GM12878 (cell line): ENCODE measurements around the gene SPSB2. TPM values are rescaled to one million over a fixed set of nuclear protein-coding genes. Genes with fewer than 3 reads are reported as not detected.

Experiments
- ATAC-seq: fragments of 200-7000 bp; cut with Tn5 transposase; 3 replicates; pipeline ENCODE4 v1.9.1; 2020; ENCODE audit warnings: mild to moderate bottlenecking, moderate library complexity
- BruUV-seq: library from RNA; stranded (reverse); fragments of 400-500 nt; replicated peaks from 2 replicates; lab custom pipeline; 2021; lab: Mats Ljungman, UMichigan
- CTCF ChIA-PET: fragments of 300-600 bp; sonication (Branson Sonifier 250); formaldehyde crosslinking; extraction: SDS; loops from one replicate; lab custom pipeline; 2021; ENCODE audit warnings: inconsistent platforms; lab: Yijun Ruan, JAX
- POLR2A ChIA-PET: fragments of 350-600 bp; formaldehyde crosslinking; extraction: SDS; loops from one replicate; lab custom pipeline; 2021; ENCODE audit warnings: inconsistent platforms; lab: Charles Lee
- RAD21 ChIA-PET: fragments of 300-600 bp; sonication (Branson Sonifier 250); formaldehyde crosslinking; loops from one replicate; lab custom pipeline; 2023; ENCODE audit warnings: antibody characterized with exemption; ENCODE audit not compliant: unreplicated experiment; lab: Charles Lee
- SMC1A ChIA-PET: fragments of 300-600 bp; sonication (Branson Sonifier 250); formaldehyde crosslinking; loops from one replicate; lab custom pipeline; 2023; ENCODE audit not compliant: unreplicated experiment, uncharacterized antibody; lab: Charles Lee
- DNase-seq: peaks from one replicate; pipeline ENCODE4 v3.0.0-alpha.2; 2011; ENCODE audit warnings: low read depth, low spot score
- FAIRE-seq: peaks from 3 replicates; lab custom pipeline; 2011; peaks lifted over from hg19 to GRCh38; lab: Jason Lieb, UNC
- H2AFZ ChIP-seq: 2 replicates; pipeline ENCODE4 v1.6.0; 2011; ENCODE audit warnings: low read depth, low read length, control low read depth; ENCODE audit not compliant: control insufficient read depth
- H3K27ac ChIP-seq: 2 replicates; pipeline ENCODE4 v1.5.1; 2011; ENCODE audit warnings: control low read depth; ENCODE audit not compliant: control insufficient read depth, insufficient read depth
- H3K27me3 ChIP-seq, 2 experiments: replicated peaks in 1 of 2; 2 replicates each; pipeline versions ENCODE4 v1.6.0 to v1.6.1; 2011; ENCODE audit warnings: low read length in 1 of 2; ENCODE audit not compliant: control insufficient read depth in 2 of 2, insufficient read depth in 2 of 2
- H3K36me3 ChIP-seq, 2 experiments: 2 replicates each; pipeline ENCODE4 v1.5.1; 2011; ENCODE audit warnings: low read length in 1 of 2; ENCODE audit not compliant: control insufficient read depth in 2 of 2, insufficient read depth in 2 of 2
- H3K4me1 ChIP-seq: 2 replicates; pipeline ENCODE4 v1.6.1; 2011; ENCODE audit warnings: mild to moderate bottlenecking, low read length, moderate library complexity, mixed read lengths; ENCODE audit not compliant: control insufficient read depth, insufficient read depth
- H3K4me2 ChIP-seq: 2 replicates; pipeline ENCODE4 v1.6.0; 2011; ENCODE audit warnings: control low read depth; ENCODE audit not compliant: control insufficient read depth, insufficient read depth
- H3K4me3 ChIP-seq: fragments of 200-600 bp; sonication (generic); 2 replicates; pipeline ENCODE4 v1.5.1; 2016
- H3K79me2 ChIP-seq: 2 replicates; pipeline ENCODE4 v1.6.0; 2011; ENCODE audit warnings: low read length; ENCODE audit not compliant: control insufficient read depth, insufficient read depth
- H3K9ac ChIP-seq: 2 replicates; pipeline ENCODE4 v1.8.0; 2011; ENCODE audit warnings: low read length, control low read depth, mixed read lengths; ENCODE audit not compliant: control insufficient read depth, insufficient read depth
- H3K9me3 ChIP-seq: replicated peaks from 3 replicates; pipeline ENCODE4 v1.5.1; 2011; ENCODE audit warnings: mild to moderate bottlenecking, low read length; ENCODE audit not compliant: control insufficient read depth, insufficient read depth
- H4K20me1 ChIP-seq: 2 replicates; pipeline ENCODE4 v1.6.0; 2011; ENCODE audit not compliant: control insufficient read depth, insufficient read depth
- CHD1 ChIP-seq: IDR thresholded peaks from 2 replicates; pipeline ENCODE4 v1.6.1; 2012; ENCODE audit warnings: low read depth, low read length, improper control_type of control experiment
- E2F4 ChIP-seq: IDR thresholded peaks from 2 replicates; pipeline ENCODE4 v1.6.1; 2012; ENCODE audit warnings: low read depth, low read length, improper control_type of control experiment
- E2F8 ChIP-seq: fragments of 450-650 bp; IDR thresholded peaks from 2 replicates; pipeline ENCODE4 v1.6.1; 2018; ENCODE audit warnings: mild to moderate bottlenecking, low read depth, moderate library complexity; ENCODE audit not compliant: partially characterized antibody
- FOXM1 ChIP-seq: IDR thresholded peaks from 2 replicates; pipeline ENCODE4 v1.6.1; 2012; ENCODE audit warnings: low read depth, mild to moderate bottlenecking, inconsistent platforms, low read length, moderate library complexity
- MTA2 ChIP-seq: fragments of 450-650 bp; IDR thresholded peaks from 2 replicates; pipeline ENCODE4 v1.6.1; 2016; ENCODE audit warnings: low read depth, mild to moderate bottlenecking, moderate library complexity
- NFYA ChIP-seq: IDR thresholded peaks from 2 replicates; pipeline ENCODE4 v1.6.1; 2011; ENCODE audit warnings: low read depth, mild to moderate bottlenecking, low read length, improper control_type of control experiment, borderline replicate concordance
- POLR2AphosphoS2 ChIP-seq: IDR thresholded peaks from 2 replicates; pipeline ENCODE4 v1.6.1; 2011; ENCODE audit warnings: low read depth, mild to moderate bottlenecking, low read length, improper control_type of control experiment, moderate library complexity
- TARDBP ChIP-seq: IDR thresholded peaks from 2 replicates; pipeline ENCODE4 v1.6.1; 2016; ENCODE audit warnings: borderline replicate concordance
- WGBS: methylation state at CpG from one replicate; pipeline ENCODE4 v1.1.6; 2016; ENCODE audit warnings: low lambda C conversion rate; ENCODE audit not compliant: insufficient replicate concordance, insufficient coverage; ENCODE audit errors: missing lambda C conversion rate; 5-methylcytosine and 5-hydroxymethylcytosine counted together
- in situ Hi-C: fragments of 300-500 bp; cut with MboI; formaldehyde crosslinking; loops from 9 replicates; pipeline ENCODE4 v1.14.3; 2018; ENCODE audit warnings: mixed read lengths
- intact Hi-C: fragments of 100-400 bp; cut with micrococcal nuclease; formaldehyde crosslinking; loops from one replicate; pipeline ENCODE4 v1.14.2; 2022; ENCODE audit not compliant: unreplicated experiment
- polyA plus RNA-seq, 11 experiments: library from polyadenylated mRNA; depleted of rRNA in 4 of 11; unstranded in 6 of 11; stranded (reverse) in 5 of 11; fragments of >200 nt; fragmentation: Nextera tagmentation in 4 of 11; fragmentation: Illumina TruSeq in 1 of 11; extraction: Ambion mirVana in 4 of 11; extraction: Trizol in 1 of 11; gene quantifications; 1 replicate in 1 of 11; 2 replicates in 10 of 11; pipeline versions ENCODE4 v1.2.1 to v1.2.3, GENCODE V29; 2011 to 2016; ENCODE audit warnings: inconsistent platforms in 2 of 11, missing spikeins in 2 of 11, low read depth in 1 of 11
- total RNA-seq, 4 experiments: library from RNA; depleted of rRNA in 3 of 4; stranded (reverse); fragments of >200 nt in 3 of 4; fragmentation: Illumina TruSeq in 1 of 4; extraction: Trizol in 1 of 4; gene quantifications; 2 replicates each; pipeline versions ENCODE4 v1.2.1 to v1.2.3, GENCODE V29; 2013 to 2021

The SPSB2 gene
- total and polyA plus RNA-seq, 10 of the 15 experiments (the other 5 are each of a cell fraction or from before 2014, with no cell fraction given), result 0.08 to 5.6 (median 2.7) TPM

GRCh38 chr12:6912164-6912935 is 39.2 kb upstream of the SPSB2 start:
- H2AFZ ChIP-seq, result no peak overlapping the region
- no peak for ATAC-seq
- in situ Hi-C loops, result no loop called here
- no peak overlapping the region for H3K9ac ChIP-seq
- WGBS, result 92% methylated on average over 15 of the region's 15 CpGs
- DNase-seq, result no peak
- H4K20me1 ChIP-seq, result no peaks in the 10 kb centered on the region
- TF ChIP-seq CHD1 (no peak), MTA2 (no peak)
- POLR2A ChIA-PET, result interaction anchor here (0.7 to 3.0 kb wide), 7 partner anchors 10 to 63 kb away, joined by 3 to 14 read pairs (median 4); partner anchors contain the start of gene SPSB2
- CTCF ChIA-PET, result interaction anchor here (0.6 to 4.6 kb wide), 8 partner anchors 10 to 197 kb away, joined by 3 to 20 read pairs (median 5); partner anchors contain the start of genes C1RL and SPSB2
- H3K4me1 ChIP-seq, result peaks cover 7% of the 10 kb centered on the region; the same call in 1 of the 2 replicates
- H3K27ac ChIP-seq, result no peak overlapping the region
- no peaks in the 10 kb centered on the region for H3K9me3 ChIP-seq
- no peak for FAIRE-seq
- SMC1A ChIA-PET, result interaction anchor here (0.7 to 3.1 kb wide), 3 partner anchors 10 to 21 kb away, joined by 3 to 16 read pairs (median 3); no protein-coding TSS in a partner anchor
- no peak overlapping the region for H3K4me3 ChIP-seq
- intact Hi-C loops, result no loop called here
- H3K79me2 ChIP-seq, result peaks cover 23% of the 10 kb centered on the region
- H3K4me2 ChIP-seq, result no peak overlapping the region
- peaks cover 2 to 6% of the 10 kb centered on the region in 2 experiments; a peak in 2 of 4 replicates for H3K36me3 ChIP-seq
- H3K27me3 ChIP-seq, result no peaks in the 10 kb centered on the region
- RAD21 ChIA-PET, result interaction anchor here (1.9 kb wide), 1 partner anchor 21 kb away, joined by 7 read pairs; no protein-coding TSS in a partner anchor
- BruUV-seq, result no TSS peak

GRCh38 chr12:6909421-6910145 is 36.5 kb upstream of the SPSB2 start:
- in situ Hi-C loops, result no loop called here
- Histone ChIP-seq H4K20me1 (no peaks in the 10 kb centered on the region), H3K27me3 (no peaks in the 10 kb centered on the region), H3K36me3 (no peaks in the 10 kb centered on the region), H3K79me2 (peaks cover 4% of the 10 kb centered on the region), H3K9me3 (no peaks in the 10 kb centered on the region), H2AFZ (no peak overlapping the region), H3K4me2 (no peak overlapping the region), H3K4me1 (peaks cover 10% of the 10 kb centered on the region; the same call in 1 of the 2 replicates), H3K9ac (no peak overlapping the region), H3K27ac (no peak overlapping the region), H3K4me3 (no peak overlapping the region)
- DNase-seq (no peak), FAIRE-seq (no peak), ATAC-seq (no peak)
- TF ChIP-seq POLR2AphosphoS2 (no peak), E2F8 (no peak), MTA2 (no peak), TARDBP (no peak), E2F4 (no peak), FOXM1 (no peak), NFYA (no peak)
- 56% methylated on average over 4 of the region's 4 CpGs for WGBS
- ChIA-PET CTCF (interaction anchor here (0.6 kb wide), 2 partner anchors 11 to 18 kb away, joined by 3 read pairs; no protein-coding TSS in a partner anchor), POLR2A (interaction anchor here (0.6 kb wide), 1 partner anchor 35 kb away, joined by 3 read pairs; the partner anchor contains the start of gene C12orf57), SMC1A (no interaction called here), RAD21 (no interaction called here)
- intact Hi-C loops, result no loop called here
- no TSS peak for BruUV-seq
